ENCODE results near the gene GSN.

The GSN gene

DNA sequence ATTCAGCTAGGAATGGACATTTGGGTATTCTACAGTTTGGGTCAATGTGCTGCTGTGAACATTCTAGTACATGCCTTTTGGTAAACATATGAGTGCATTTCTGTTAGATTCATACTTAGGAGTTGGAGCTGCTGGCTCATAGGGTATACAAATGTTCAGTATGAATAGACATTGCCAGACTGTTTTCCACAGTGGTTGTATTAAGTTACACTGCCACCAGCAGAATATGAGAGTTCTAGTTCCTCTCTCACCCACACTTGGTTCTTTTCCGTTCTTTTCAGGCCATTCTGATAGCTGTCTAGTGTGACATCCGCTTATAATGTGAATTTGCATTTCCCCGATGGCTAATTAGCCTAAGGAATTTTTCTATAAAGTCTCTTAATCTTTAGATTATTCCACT is 77.1 kb downstream of the GSN start:
- DNase-seq (ENCODE audit: insufficient read length, low spot score) = no peak
- FAIRE-seq = no peak
- TF ChIP-seq, protein P1, sequence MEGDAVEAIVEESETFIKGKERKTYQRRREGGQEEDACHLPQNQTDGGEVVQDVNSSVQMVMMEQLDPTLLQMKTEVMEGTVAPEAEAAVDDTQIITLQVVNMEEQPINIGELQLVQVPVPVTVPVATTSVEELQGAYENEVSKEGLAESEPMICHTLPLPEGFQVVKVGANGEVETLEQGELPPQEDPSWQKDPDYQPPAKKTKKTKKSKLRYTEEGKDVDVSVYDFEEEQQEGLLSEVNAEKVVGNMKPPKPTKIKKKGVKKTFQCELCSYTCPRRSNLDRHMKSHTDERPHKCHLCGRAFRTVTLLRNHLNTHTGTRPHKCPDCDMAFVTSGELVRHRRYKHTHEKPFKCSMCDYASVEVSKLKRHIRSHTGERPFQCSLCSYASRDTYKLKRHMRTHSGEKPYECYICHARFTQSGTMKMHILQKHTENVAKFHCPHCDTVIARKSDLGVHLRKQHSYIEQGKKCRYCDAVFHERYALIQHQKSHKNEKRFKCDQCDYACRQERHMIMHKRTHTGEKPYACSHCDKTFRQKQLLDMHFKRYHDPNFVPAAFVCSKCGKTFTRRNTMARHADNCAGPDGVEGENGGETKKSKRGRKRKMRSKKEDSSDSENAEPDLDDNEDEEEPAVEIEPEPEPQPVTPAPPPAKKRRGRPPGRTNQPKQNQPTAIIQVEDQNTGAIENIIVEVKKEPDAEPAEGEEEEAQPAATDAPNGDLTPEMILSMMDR (IDR thresholded peaks at IDR 0.05; ENCODE audit: insufficient read depth, missing control alignments) = no peak

DNA sequence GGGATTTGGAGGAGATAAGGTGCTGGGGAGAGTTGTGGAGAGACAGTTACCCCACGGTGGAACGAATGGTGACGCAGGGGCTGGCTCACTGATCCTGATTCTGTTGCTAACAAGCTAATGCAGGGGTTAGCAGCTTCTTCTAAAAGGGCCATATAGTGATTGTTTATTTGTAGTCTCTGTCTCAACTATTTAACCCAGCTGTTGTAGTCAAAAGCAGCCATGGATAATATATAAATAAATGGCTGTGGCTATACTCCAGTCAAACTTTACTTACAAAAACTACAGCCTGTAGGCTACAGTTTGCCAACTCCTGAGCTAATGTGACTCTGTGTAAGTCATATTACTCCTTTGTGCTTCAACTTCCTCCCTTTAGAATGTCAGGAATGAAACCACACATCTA is 80.3 kb downstream of the GSN start:
- TF ChIP-seq, protein P1 (IDR thresholded peaks at IDR 0.05; ENCODE audit: insufficient read depth, missing control alignments) = no peak
- no peak for FAIRE-seq

GRCh38 chr9:121349009-121349408 is 81.0 kb downstream of the GSN start:
- TF ChIP-seq, protein P1 (IDR thresholded peaks at IDR 0.05; ENCODE audit: insufficient read depth, missing control alignments) = no peak
- no peak for FAIRE-seq
- no peak for DNase-seq (ENCODE audit: insufficient read length, low spot score)

More for the DNA sequence above, 80.3 kb downstream of the GSN start:
- DNase-seq (ENCODE audit: insufficient read length, low spot score) = no peak

- FAIRE-seq (no peak), DNase-seq (ENCODE audit: insufficient read length, low spot score) (no peak)
- TF ChIP-seq, protein P1 (IDR thresholded peaks at IDR 0.05; ENCODE audit: insufficient read depth, missing control alignments) = no peak
Measured at GRCh38 chr9:121350036-121350435, 82.1 kb downstream of the GSN start.

DNA sequence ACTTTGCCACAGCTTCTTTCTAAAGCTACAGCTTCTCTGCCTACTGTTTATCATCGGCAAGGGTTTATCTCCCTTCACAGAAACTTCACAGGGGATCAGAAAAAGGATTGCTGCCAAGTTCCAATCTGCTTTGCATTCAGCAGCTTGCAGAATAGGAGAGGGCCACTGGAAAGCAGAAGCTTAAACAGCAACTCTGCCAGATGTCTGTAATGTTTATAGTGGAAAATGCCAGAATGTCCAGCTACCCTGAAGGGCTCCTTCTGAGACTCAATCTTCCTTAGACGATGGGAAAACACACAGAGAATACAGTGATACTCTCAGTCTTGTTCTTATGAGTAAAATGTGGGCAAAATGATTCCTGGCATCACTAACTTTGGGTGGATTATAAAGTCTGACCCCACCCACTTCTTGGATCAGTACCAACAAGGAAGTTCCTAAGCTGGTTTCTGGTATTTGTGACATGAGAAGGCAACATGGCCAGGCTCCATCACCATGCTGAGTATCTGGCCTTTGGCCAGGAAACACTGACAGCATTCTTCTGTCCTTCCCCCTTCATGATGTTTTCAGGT is 83.1 kb downstream of the GSN start:
- TF ChIP-seq, protein P1 (IDR thresholded peaks at IDR 0.05; ENCODE audit: insufficient read depth, missing control alignments) = no peak
- peak; percentile 21 for FAIRE-seq
- no peak for DNase-seq (ENCODE audit: insufficient read length, low spot score)

DNA sequence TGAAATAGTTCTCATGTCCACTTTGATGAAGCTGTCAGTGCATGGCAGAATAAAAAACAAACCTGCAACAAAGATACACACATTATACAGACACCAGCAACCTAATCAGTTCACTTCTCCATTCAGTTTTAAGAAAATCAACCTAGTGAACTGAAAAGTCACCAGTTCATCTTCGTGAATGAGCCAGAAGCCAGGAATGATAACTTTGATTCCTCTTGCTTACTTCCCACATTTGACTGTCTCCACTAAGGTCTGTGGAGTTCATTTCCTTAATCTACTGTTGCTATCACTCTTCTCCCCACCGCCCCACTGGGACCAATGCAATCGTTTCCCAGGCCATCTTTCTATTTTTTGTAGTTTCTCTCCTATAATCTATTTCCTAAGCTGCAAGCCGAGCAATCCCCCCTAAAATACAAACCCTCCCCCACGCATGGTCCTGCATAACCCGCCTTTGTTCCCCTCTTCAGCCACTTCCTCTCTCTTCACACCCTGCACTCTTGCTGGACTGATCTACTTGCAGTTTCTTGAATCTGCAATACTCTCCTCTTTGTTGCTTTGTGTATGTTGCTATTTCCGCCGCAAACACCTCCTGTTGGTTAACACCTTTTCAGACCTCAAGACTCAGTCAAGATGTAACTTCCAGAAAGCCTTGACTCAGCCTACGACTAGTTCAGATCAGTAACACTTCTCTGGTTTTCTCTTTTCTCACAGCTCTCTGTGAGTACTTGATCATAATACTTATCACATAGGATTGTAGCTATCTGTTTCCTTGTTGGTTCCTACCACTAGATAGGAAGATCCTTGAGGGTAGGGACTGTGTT is 85.5 kb downstream of the GSN start:
- FAIRE-seq (no peak), DNase-seq (ENCODE audit: insufficient read length, low spot score) (no peak)
- TF ChIP-seq, protein P1 (IDR thresholded peaks at IDR 0.05; ENCODE audit: insufficient read depth, missing control alignments) = no peak

GRCh38 chr9:121354141-121354540 is 86.2 kb downstream of the GSN start:
- DNase-seq (ENCODE audit: insufficient read length, low spot score) (no peak), FAIRE-seq (no peak)
- TF ChIP-seq, protein P1 (IDR thresholded peaks at IDR 0.05; ENCODE audit: insufficient read depth, missing control alignments) = no peak

All from D721Med (cell line).